ENCODE measurements around the gene SOX9. TPM values are rescaled to one million over a fixed set of nuclear protein-coding genes. Genes with fewer than 3 reads are reported as not detected.

SOX9 gene
- total and polyA plus RNA-seq, 2 of the 8 experiments (the other 6 are each of a cell fraction or from before 2014, with no cell fraction given) = 1.9 to 4.9 TPM

DNA sequence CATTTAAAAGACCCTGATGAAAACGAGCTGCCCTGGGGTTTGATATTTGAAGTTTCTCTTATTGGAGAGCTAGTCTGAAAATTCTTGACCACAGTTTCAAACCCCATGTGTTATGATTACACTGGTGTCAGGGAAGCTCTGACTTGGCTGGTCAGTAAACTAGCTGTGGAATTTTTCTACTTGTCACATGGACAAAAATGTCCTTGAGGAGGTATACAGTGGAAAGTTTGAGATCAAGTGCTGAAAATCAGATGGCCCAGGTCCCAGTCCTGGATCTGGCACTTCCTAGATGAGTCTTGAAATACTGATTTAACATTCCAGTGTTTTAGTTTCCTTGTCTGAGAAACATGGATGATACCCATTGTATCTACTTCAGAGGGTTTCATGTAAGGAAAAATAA, 30.7 kb upstream of the SOX9 start (continued):
- TF ChIP-seq BCL11A (IDR thresholded peaks at IDR 0.05; ENCODE audit: low read depth in 2 of 2, low read length in 2 of 2) (no peak), RNF2 (IDR thresholded peaks at IDR 0.05; ENCODE audit: borderline replicate concordance, low read depth, low read length, missing control alignments, poor library complexity, severe bottlenecking) (no peak), POU5F1 (IDR thresholded peaks at IDR 0.05; ENCODE audit: low read depth, low read length) (no peak), POLR2A (IDR thresholded peaks at IDR 0.05; ENCODE audit: control extremely low read depth in 1 of 2, low read depth in 2 of 2, low read length in 2 of 2) (no peak)
